Fibroblast of mammary gland (primary cell): Measurements from ENCODE around the gene DYNC1I1.

Source experiments
- DNase-seq: peaks from one replicate; pipeline ENCODE4 v3.0.0-alpha.2; 2010; ENCODE audit warnings: low read depth
- H3K4me3 ChIP-seq: 2 replicates; pipeline ENCODE4 v1.5.1; 2011; ENCODE audit warnings: low read depth, mild to moderate bottlenecking, low read length, moderate library complexity; ENCODE audit not compliant: control insufficient read depth
- CTCF ChIP-seq: conservative IDR thresholded peaks from 2 replicates; pipeline ENCODE4 v1.5.1; 2011; ENCODE audit warnings: low read depth, low read length, inconsistent platforms; ENCODE audit not compliant: control insufficient read depth, insufficient read depth

Gene DYNC1I1

GRCh38 chr7:96075510-96076349, 303.4 kb downstream of the DYNC1I1 start:
- TF ChIP-seq CTCF, result peak; percentile 93
- DNase-seq, result peak; percentile 62
- H3K4me3 ChIP-seq, result peak overlapping the region; percentile 52

DNA sequence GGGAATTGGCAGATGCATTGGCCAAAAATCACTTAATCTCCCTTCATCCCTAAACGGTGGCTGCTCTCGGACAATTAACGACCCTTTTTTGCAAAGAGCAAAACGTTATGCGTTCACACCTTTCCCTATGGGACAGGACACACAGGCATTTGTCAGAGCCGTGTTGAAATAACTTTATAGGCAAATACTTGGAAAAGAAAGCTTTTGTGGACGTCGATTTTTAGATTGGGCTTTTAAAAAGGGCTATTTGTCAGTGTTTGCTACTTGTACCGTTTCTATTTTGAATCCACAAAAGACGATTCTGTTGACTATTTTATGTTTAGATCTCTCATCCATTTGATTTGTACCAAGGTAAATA, 304.0 kb downstream of the DYNC1I1 start:
- no peak for TF ChIP-seq CTCF
- no peak for DNase-seq
- H3K4me3 ChIP-seq, result peak overlapping the region; percentile 52

- no peak for DNase-seq
- no peak overlapping the region for H3K4me3 ChIP-seq
- TF ChIP-seq CTCF, result no peak
Measured at GRCh38 chr7:96080027-96080426, 307.7 kb downstream of the DYNC1I1 start.

DNA sequence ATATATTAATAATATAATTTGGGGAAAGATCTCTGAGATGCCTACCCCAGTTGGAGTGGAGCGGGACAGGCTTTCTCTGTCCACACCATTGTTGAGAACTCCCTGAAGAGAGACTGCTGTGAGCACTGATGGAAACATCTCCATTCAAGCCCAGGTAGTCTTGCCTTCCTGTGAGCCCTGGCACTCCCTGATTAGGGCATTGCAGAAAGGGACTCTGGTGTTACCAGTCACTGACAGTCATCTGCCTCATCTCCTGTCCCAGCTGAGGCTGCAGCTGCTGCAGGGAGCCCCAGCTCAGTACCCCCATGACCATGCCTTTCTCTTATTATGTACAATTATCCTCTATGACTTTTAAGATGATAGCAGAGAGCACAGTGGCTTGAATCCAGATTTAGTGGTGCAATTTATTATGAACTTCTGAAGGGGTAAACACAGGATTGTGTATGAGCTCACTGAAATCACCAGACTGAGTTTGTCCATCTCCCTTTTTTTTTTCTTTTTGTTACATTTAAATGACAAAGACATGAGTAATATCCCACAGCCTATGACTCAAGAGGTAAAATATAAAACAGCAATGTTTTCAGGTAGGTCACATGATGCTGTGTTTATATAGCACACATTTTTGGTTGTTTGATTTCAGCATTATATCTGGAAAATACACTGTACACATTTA, 312.7 kb downstream of the DYNC1I1 start:
- H3K4me3 ChIP-seq, result no peak overlapping the region
- DNase-seq, result peak; percentile 84
- TF ChIP-seq CTCF, result no peak

DNA sequence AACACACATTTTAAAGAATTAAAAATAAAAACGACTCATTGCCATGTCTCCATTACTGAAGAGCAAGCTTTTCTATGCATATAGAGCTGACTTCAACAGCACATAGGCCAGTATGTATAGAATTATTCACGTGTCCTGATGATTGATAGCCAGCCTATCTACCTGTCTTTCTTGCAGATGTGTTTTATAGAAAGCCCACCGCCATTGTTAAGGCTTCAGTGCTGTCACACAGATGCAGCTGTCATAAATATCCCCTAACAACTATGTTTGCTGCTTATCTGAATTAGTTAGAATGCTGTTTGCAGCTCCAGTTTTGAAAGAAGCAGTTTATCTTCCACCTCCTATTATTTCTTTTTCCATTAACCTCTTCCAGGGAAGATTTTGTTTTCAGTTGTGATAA, 313.6 kb downstream of the DYNC1I1 start:
- TF ChIP-seq CTCF, result no peak
- H3K4me3 ChIP-seq, result no peak overlapping the region
- DNase-seq, result no peak

GRCh38 chr7:96088579-96088978, 316.2 kb downstream of the DYNC1I1 start:
- H3K4me3 ChIP-seq, result no peak overlapping the region
- TF ChIP-seq CTCF, result no peak
- DNase-seq, result no peak

DNA sequence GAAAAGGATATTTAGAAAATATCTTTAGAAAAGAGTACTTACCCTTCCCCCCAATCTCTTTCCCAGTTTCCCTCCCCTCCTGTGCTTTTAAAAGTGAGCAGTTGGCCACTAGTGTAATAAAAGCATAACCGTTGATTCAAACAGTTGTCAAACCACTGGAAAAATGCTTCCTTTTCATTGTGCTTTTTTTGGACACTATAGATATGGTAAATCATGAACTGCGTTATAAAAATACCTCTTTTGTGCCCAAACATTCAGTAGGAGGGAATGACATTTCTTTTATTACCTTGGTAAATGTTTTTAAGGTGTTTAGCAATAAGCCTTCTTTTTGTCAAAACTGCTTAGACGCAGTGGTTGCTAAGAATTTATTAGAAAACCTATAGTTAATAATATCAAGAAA, 317.2 kb downstream of the DYNC1I1 start:
- DNase-seq, result no peak
- no peak overlapping the region for H3K4me3 ChIP-seq
- TF ChIP-seq CTCF, result no peak
